ENCODE data around the gene NUP188.

Gene NUP188

GRCh38 chr9:129011761-129012181, 64.3 kb downstream of the NUP188 start:
- no peak for TF ChIP-seq CTCF (IDR thresholded peaks at IDR 0.05; ENCODE audit: insufficient read depth, low read depth, low read length, missing control alignments)
- DNase-seq (ENCODE audit: low read depth): no peak

GRCh38 chr9:129012343-129012742, 64.8 kb downstream of the NUP188 start:
- TF ChIP-seq CTCF (IDR thresholded peaks at IDR 0.05; ENCODE audit: insufficient read depth, low read depth, low read length, missing control alignments): no peak
- no peak overlapping the region for H3K4me3 ChIP-seq (ENCODE audit: low read length)

More at GRCh38 chr9:129011761-129012181, 64.3 kb downstream of the NUP188 start:
- no peak overlapping the region for H3K4me3 ChIP-seq (ENCODE audit: low read length)

GRCh38 chr9:129012893-129013448, 65.5 kb downstream of the NUP188 start:
- TF ChIP-seq CTCF (IDR thresholded peaks at IDR 0.05; ENCODE audit: insufficient read depth, low read depth, low read length, missing control alignments): no peak
- DNase-seq (ENCODE audit: low read depth): no peak
- no peak overlapping the region for H3K4me3 ChIP-seq (ENCODE audit: low read length)

More at GRCh38 chr9:129012343-129012742, 64.8 kb downstream of the NUP188 start:
- no peak for DNase-seq (ENCODE audit: low read depth)

- no peak for DNase-seq (ENCODE audit: low read depth)
- TF ChIP-seq CTCF (IDR thresholded peaks at IDR 0.05; ENCODE audit: insufficient read depth, low read depth, low read length, missing control alignments): no peak
- no peak overlapping the region for H3K4me3 ChIP-seq (ENCODE audit: low read length)
These were observed 66.2 kb downstream of the NUP188 start for GRCh38 chr9:129013674-129014073.

- no peak overlapping the region for H3K4me3 ChIP-seq (ENCODE audit: low read length)
- TF ChIP-seq CTCF (IDR thresholded peaks at IDR 0.05; ENCODE audit: insufficient read depth, low read depth, low read length, missing control alignments): no peak
These were observed 66.6 kb downstream of the NUP188 start for GRCh38 chr9:129014124-129014523.

GRCh38 chr9:129014608-129015007, 67.1 kb downstream of the NUP188 start:
- no peak for DNase-seq (ENCODE audit: low read depth)
- no peak for TF ChIP-seq CTCF (IDR thresholded peaks at IDR 0.05; ENCODE audit: insufficient read depth, low read depth, low read length, missing control alignments)
- no peak overlapping the region for H3K4me3 ChIP-seq (ENCODE audit: low read length)

More at GRCh38 chr9:129014124-129014523, 66.6 kb downstream of the NUP188 start:
- DNase-seq (ENCODE audit: low read depth): no peak

GRCh38 chr9:129021091-129021490, 73.6 kb downstream of the NUP188 start:
- no peak for TF ChIP-seq CTCF (IDR thresholded peaks at IDR 0.05; ENCODE audit: insufficient read depth, low read depth, low read length, missing control alignments)
- no peak for DNase-seq (ENCODE audit: low read depth)
- no peak overlapping the region for H3K4me3 ChIP-seq (ENCODE audit: low read length)
